ENCODE measurements around the gene KRT222. TPM values are rescaled to one million over a fixed set of nuclear protein-coding genes. Genes with fewer than 3 reads are reported as not detected.

KRT222 gene
- total RNA-seq, 1 donor from 2014 or later: not detected

DNA sequence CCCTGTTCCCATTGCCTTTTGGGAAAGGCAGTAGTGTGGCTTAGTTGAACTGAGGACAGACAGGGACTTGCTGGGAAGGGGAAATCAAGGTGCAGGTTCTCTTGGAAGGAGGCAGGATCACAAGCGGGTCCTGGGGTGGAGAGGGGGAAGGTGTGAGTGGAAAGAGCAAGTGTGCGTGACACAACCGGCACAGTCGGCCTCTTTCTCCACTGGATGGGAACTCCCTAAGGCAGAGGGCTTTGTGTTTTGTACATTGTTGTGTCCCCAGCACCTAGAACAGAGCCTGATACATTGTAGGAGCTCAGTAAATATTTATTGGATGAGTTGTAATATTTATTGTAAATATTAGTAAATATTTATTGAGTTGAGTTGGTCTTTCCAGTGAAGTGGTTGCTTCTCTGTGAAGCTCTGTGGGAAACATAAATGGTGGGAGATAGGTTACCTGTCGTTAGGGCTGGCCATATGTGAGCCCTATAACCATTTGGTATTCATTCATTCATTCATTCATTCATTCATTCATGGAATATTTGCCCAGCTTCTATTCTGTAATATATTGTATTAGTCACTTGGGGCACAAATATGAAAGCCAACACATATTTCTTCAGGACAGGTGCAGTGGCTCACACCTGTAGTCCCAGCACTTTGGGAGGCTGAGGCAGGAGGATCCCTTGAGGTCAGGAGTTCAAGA, 51.4 kb downstream of the KRT222 start:
- TF ChIP-seq CTCF (IDR thresholded peaks at IDR 0.05; ENCODE audit: insufficient read depth, low read length, poor library complexity, severe bottlenecking): no peak
- no peak for DNase-seq (ENCODE audit: low read depth)
- H3K27me3 ChIP-seq (ENCODE audit: control insufficient read depth, insufficient read depth, low read length): peaks cover 11% of the 10 kb centered on the region
- no peak overlapping the region for H3K4me3 ChIP-seq (ENCODE audit: low read depth, low read length)
- no peaks in the 10 kb centered on the region for H3K36me3 ChIP-seq (ENCODE audit: control insufficient read depth, insufficient read depth, low read length)

- H3K4me3 ChIP-seq (ENCODE audit: low read depth, low read length): no peak overlapping the region
- no peak for DNase-seq (ENCODE audit: low read depth)
- H3K36me3 ChIP-seq (ENCODE audit: control insufficient read depth, insufficient read depth, low read length): no peaks in the 10 kb centered on the region
- TF ChIP-seq CTCF (IDR thresholded peaks at IDR 0.05; ENCODE audit: insufficient read depth, low read length, poor library complexity, severe bottlenecking): no peak
- peaks cover 10% of the 10 kb centered on the region for H3K27me3 ChIP-seq (ENCODE audit: control insufficient read depth, insufficient read depth, low read length)
Measured at GRCh38 chr17:40612599-40613244, 52.3 kb downstream of the KRT222 start.

DNA sequence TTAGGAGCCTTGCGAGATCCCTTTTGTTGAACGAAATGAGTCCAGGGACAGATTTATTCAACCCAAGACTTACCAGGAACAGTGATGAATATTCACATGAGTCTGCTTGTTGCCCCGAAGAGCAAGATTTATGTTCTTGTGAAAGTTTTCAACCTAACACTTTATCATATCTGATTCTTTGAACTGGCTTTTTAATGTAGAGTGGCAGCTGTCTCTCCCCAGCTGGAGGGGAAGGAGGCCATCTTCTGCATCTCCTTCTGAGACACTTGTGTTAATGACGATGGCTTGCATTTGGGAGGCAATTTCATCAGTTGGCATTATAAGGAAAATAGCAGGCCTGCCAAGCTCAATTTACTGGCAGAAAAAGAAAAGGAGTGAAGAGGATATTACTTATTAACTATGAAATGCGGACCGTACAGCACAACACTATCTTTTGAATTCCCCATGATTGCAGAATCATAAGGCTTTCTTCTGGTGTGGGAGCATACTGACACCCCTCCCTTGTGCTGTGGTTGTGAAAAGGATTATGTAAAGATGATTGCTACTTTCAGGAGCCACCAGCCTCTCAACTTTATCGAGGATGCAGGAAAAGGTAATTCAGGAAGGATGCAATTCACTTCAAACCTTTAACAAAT, 53.0 kb downstream of the KRT222 start:
- no peak for TF ChIP-seq CTCF (IDR thresholded peaks at IDR 0.05; ENCODE audit: insufficient read depth, low read length, poor library complexity, severe bottlenecking)

GRCh38 chr17:40610359-40610758, 54.6 kb downstream of the KRT222 start:
- TF ChIP-seq CTCF (IDR thresholded peaks at IDR 0.05; ENCODE audit: insufficient read depth, low read length, poor library complexity, severe bottlenecking): no peak
- no peak for DNase-seq (ENCODE audit: low read depth)
- Histone ChIP-seq H3K4me3 (ENCODE audit: low read depth, low read length) (no peak overlapping the region), H3K27me3 (ENCODE audit: control insufficient read depth, insufficient read depth, low read length) (peaks cover 7% of the 10 kb centered on the region), H3K36me3 (ENCODE audit: control insufficient read depth, insufficient read depth, low read length) (no peaks in the 10 kb centered on the region)

More for the DNA sequence above, 53.0 kb downstream of the KRT222 start:
- peaks cover 9% of the 10 kb centered on the region for H3K27me3 ChIP-seq (ENCODE audit: control insufficient read depth, insufficient read depth, low read length)
- DNase-seq (ENCODE audit: low read depth): no peak
- H3K4me3 ChIP-seq (ENCODE audit: low read depth, low read length): no peak overlapping the region
- H3K36me3 ChIP-seq (ENCODE audit: control insufficient read depth, insufficient read depth, low read length): no peaks in the 10 kb centered on the region

GRCh38 chr17:40608061-40608581, 56.9 kb downstream of the KRT222 start:
- H3K4me3 ChIP-seq (ENCODE audit: low read depth, low read length): no peak overlapping the region
- H3K27me3 ChIP-seq (ENCODE audit: control insufficient read depth, insufficient read depth, low read length): peaks cover 2% of the 10 kb centered on the region
- no peaks in the 10 kb centered on the region for H3K36me3 ChIP-seq (ENCODE audit: control insufficient read depth, insufficient read depth, low read length)
- no peak for TF ChIP-seq CTCF (IDR thresholded peaks at IDR 0.05; ENCODE audit: insufficient read depth, low read length, poor library complexity, severe bottlenecking)
- no peak for DNase-seq (ENCODE audit: low read depth)
